Muscle of arm (tissue), 12 donors: Measurements from ENCODE around the gene RAI1. TPM values are rescaled to one million over a fixed set of nuclear protein-coding genes. Genes with fewer than 3 reads are reported as not detected.
A peak's percentile ranks its signal among the peaks of the same experiment; 100 is the strongest.

ENCODE experiments used
- DNase-seq: peaks from one replicate; pipeline ENCODE4 v3.0.0-alpha.2; 2013
- polyA plus RNA-seq, 12 donors: library from polyadenylated mRNA; unstranded; fragments of 120-200 nt; gene quantifications; one replicate each; pipeline ENCODE4 v1.2.1, GENCODE V29; 2013; ENCODE audit not compliant: insufficient read length in 12 of 12

RAI1 gene
- polyA plus RNA-seq, 12 donors: 11.7 to 36.8 (median 14.5) TPM; not detected in 1

GRCh38 chr17:17815062-17815406 is 133.8 kb downstream of the RAI1 start:
- DNase-seq: no peak

- no peak for DNase-seq
Observed at GRCh38 chr17:17815436-17816200, 134.4 kb downstream of the RAI1 start.

- no peak for DNase-seq
Observed at GRCh38 chr17:17816240-17816814, 135.1 kb downstream of the RAI1 start.

GRCh38 chr17:17816831-17817551 is 135.7 kb downstream of the RAI1 start:
- no peak for DNase-seq

- DNase-seq: no peak
Observed at GRCh38 chr17:17817552-17817947, 136.3 kb downstream of the RAI1 start.

GRCh38 chr17:17818088-17818526 is 136.8 kb downstream of the RAI1 start:
- no peak for DNase-seq

- DNase-seq: no peak
Observed at GRCh38 chr17:17819111-17819510, 137.9 kb downstream of the RAI1 start.

GRCh38 chr17:17819561-17819995 is 138.3 kb downstream of the RAI1 start:
- no peak for DNase-seq

GRCh38 chr17:17820046-17820445 is 138.8 kb downstream of the RAI1 start:
- DNase-seq: no peak

- no peak for DNase-seq
Observed at GRCh38 chr17:17820463-17821158, 139.4 kb downstream of the RAI1 start.

GRCh38 chr17:17822189-17822588 is 140.9 kb downstream of the RAI1 start:
- no peak for DNase-seq

GRCh38 chr17:17822616-17823015 is 141.4 kb downstream of the RAI1 start:
- no peak for DNase-seq

- DNase-seq: peak; percentile 83
Observed at GRCh38 chr17:17823433-17824118, 142.3 kb downstream of the RAI1 start.

- DNase-seq: no peak
Observed at GRCh38 chr17:17824119-17824782, 143.0 kb downstream of the RAI1 start.

- no peak for DNase-seq
Observed at GRCh38 chr17:17824783-17825614, 143.7 kb downstream of the RAI1 start.

GRCh38 chr17:17826342-17826713 is 145.1 kb downstream of the RAI1 start:
- DNase-seq: no peak

- no peak for DNase-seq
Observed at GRCh38 chr17:17826942-17827785, 145.9 kb downstream of the RAI1 start.

GRCh38 chr17:17827826-17828621 is 146.8 kb downstream of the RAI1 start:
- no peak for DNase-seq

- no peak for DNase-seq
Observed at GRCh38 chr17:17830269-17830567, 149.0 kb downstream of the RAI1 start.
